ACHN (cell line): ENCODE data around the gene FGD3.
"Not testable (repeated sequence)": the region's sequence is repeated elsewhere in the genome, so short reads cannot be mapped to it uniquely, and the experiment has no call there.

Source experiments
- DNase-seq: peaks from one replicate; pipeline ENCODE4 v3.0.0-alpha.2; 2015
- in situ Hi-C: cut with HindIII; loops from 2 replicates; pipeline ENCODE4 v1.10.0; 2017; ENCODE audit warnings: low sequenced_read_pairs, low pct_ligation_motif_present, low pct_unique_long_range_greater_than_20kb

The FGD3 gene, protein sequence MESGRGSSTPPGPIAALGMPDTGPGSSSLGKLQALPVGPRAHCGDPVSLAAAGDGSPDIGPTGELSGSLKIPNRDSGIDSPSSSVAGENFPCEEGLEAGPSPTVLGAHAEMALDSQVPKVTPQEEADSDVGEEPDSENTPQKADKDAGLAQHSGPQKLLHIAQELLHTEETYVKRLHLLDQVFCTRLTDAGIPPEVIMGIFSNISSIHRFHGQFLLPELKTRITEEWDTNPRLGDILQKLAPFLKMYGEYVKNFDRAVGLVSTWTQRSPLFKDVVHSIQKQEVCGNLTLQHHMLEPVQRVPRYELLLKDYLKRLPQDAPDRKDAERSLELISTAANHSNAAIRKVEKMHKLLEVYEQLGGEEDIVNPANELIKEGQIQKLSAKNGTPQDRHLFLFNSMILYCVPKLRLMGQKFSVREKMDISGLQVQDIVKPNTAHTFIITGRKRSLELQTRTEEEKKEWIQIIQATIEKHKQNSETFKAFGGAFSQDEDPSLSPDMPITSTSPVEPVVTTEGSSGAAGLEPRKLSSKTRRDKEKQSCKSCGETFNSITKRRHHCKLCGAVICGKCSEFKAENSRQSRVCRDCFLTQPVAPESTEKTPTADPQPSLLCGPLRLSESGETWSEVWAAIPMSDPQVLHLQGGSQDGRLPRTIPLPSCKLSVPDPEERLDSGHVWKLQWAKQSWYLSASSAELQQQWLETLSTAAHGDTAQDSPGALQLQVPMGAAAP

DNA sequence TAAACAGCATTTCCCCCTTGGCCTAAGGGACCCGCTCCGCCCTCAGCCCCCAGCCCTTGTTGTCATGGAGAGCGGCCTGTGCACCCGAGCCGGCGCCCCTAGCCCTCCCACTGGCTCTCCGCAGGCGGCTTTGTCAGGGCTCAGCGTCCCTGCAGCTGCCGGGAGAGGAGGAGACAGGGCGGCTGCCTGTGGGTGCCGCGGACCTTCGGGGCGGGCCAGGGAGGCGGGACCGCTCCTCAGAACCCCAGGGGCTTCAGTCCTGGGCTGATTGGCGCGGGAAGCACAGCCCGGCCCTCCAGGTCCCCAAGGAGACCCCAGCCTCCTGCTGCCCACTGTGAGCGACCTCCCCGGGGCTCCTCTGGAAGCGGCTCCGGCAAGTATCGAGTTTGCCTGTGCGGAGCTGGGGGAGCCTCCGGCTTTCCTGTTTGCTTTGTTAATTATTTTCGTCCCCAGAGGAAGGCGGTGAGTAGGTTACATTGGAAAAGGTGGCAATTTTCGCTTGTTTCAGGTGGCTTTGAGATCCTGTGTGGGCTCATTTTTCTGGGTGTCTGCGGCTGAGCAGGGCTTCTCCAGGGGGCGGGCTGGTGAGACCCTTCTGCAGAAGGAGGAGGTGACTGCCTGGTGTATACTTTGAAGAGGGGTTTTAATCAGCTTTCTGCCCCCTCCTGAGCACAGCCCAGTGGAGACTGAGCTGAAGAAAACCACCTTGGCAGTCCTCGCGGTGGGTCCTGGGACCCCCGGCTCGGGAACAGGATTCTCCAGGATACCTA, at the start of gene FGD3:
Gene FGD3, plus strand, starts transcription at position 256 of the 770 bp plus-strand sequence. CDS start 28,734 bp downstream, outside the sequence.
- no peak for DNase-seq

DNA sequence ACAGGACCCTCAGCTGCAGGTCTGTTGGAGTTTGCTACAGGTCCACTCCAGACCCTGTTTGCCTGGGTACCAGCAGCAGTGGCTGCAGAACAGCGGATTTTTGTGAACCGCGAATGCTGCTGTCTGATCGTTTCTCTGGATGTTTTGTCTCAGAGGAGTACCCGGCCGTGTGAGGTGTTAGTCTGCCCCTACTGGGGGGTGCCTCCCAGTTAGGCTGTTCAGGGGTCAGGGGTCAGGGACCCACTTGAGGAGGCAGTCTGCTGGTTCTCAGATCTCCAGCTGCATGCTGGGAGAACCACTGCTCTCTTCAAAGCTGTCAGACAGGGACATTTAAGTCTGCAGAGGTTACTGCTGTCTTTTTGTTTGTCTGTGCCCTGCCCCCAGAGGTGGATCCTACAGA, 42.2 kb upstream of the FGD3 start:
- in situ Hi-C loops, DNase-seq: not testable (repeated sequence)

More for the DNA sequence above, at the start of gene FGD3:
- in situ Hi-C loops = no loop called here

DNA sequence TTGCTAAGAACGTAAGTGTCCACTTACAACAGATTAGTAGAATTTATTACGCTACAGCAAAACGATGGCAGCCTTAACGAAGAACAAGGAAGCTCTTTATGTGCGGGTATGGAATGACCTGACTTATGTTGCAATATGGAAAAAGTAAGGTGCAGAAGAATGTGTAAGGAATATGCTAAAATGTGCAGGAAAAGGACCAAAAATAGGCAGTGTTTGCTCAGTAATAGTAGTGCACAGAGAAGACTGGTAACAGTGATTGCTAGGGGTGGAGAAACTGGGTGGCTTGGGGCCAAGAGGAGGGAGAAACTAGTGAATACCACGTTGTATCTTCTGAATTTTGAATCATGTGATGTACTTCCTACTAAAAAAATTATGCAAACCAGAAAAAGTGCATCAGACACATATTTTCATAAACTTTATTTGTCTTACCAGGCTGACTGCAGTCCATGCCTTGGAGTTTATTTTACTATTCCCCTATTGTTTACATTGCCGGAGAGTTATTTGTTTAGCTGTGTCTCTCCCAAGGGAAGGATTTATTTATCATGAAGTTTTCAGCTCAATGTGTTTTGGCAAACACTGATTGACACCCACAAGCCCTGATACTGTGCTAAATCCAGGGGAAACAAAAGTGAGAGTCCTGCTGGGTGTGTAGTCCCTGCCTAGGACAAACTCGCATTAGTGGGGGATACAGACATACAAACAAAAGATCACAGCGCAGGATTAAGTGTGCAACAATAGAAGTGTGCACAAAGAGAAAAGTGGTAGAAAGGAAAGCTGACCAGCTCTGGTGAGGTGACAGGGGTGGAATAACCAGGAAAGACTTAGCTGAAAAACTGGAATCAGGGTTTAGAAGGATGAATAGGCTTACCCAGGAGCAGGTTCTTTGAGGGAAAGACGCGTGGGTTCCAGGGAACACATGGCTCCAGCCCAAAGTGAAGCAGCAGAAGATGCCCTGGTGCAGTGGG, 35.5 kb upstream of the FGD3 start:
- DNase-seq = no peak
- in situ Hi-C loops = no loop called here

DNA sequence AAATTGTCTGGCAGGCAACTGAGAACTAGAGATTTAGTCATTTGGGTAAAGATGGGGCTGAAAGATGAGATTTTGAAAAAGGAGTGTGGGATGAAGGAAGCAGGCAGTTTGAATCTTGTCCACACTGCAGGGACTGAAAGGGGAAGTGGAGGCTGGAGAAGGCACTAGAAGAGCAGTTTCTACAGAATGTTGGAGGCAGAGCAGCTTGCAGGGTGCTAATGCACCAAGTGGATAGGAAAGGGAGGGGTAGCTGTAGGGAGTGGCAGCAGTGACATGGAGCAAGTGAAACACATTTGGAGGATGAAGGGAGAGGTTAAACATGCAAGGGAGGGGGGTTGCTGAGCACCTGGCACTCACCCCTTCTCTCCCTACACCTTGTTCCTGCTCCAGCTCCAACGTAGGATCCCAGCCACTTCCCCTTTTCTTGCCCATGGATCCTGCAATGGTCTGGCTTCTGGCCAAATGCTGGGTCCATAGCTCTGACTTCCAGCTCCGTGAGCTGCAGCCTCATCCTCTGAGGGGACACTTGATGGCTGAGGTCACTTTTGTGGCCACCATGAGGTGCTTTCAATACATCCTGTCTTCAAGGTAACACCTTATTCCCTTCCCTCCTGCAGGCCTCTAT, 30.0 kb upstream of the FGD3 start:
- in situ Hi-C loops = no loop called here
- no peak for DNase-seq

DNA sequence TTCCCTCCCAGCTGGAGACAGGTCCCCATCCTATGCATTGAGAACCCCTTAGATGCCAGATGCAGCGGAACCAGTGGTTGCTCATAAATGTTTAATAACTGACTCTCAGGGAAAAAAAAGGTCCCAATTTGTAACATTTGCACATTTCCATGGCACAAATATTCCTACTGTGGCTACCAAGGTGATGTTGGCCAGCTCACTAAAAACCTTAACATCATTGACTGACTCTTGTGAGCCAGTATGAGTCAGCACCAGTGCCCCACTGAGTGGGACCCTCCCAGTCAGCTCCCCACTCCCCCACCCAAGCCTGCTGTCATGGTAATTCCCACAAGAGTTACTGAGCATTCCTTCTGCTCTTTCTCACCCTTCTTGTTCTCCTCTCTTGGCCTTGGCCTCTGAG, 26.9 kb upstream of the FGD3 start:
- DNase-seq = no peak
- in situ Hi-C loops = no loop called here

DNA sequence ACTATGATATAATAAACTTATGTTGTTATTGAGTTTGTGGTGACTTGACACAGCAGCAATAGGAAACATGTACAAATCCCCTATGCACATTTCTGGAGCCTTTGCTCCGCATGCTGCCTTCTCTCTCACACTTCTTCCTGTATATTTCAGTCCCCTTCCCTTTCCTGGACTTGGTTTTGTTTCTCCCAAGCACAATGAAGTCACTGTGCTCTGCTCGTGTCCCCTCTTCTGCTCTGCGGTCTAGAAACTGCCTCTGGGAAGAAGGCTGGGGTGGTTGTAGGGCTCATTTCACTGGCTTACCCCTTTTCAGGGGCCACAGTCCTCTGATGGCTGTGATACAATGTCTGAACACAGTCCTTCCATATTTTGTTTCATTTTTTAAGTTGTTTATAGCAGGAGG, 15.7 kb upstream of the FGD3 start:
- DNase-seq = no peak
- in situ Hi-C loops = no loop called here

DNA sequence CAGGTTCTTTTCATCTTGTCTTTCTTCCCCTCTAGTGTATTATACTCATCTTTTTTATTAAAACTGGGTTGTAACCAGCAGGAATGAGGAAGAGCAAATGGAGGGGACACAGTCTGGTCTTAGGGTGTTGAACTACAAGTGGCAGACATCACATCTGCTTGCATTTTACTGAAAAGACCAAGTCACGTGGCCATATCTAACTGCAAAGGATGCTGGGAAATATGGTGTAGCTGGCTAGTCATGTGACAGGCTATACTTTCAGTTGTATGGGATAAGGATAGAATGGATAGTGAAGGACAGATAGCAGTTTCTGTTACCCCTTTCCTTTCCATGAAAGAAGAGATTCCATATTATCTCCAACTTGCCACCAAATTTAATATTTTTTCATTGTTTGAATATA, 13.0 kb upstream of the FGD3 start:
- DNase-seq = no peak
- in situ Hi-C loops = no loop called here

DNA sequence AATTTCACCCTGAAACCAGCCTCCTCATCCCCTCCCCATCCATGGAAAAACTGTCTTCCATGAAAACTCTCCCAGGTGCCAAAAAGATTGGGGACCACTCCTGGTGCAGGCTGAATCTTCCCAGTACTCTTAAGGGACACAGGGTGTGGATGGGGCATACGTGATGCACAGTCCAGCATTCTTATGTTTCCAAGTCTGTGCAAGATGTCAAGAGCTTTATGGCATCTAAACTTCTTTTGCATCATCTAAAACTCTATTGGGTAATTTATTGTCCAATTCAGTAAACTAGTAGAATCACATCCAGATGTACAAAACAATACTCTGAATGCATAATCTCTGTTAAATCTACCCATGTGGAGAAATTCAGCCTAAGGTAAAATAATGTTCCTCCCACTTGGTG, 9.3 kb upstream of the FGD3 start:
- no peak for DNase-seq
- in situ Hi-C loops = no loop called here

DNA sequence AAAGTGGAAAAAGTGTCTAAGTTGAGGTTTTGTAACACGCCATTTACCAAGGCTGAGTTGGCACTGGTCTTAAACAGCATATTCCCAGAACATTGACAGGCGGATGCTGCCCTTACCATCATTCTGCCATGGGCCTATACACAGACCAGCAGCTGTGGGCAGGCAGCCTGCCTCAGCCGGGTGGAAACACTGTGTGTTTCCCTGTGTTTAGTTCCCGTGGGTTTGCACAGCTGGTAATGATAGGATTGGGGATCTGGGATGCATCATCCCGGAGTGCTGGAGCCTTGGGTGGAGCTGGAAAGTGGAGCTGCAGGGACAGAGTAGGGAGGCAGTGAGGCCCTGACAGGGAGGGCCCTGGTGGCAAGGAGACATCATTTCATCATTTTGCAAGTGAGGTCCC, 5.5 kb upstream of the FGD3 start:
- DNase-seq = no peak
- in situ Hi-C loops = no loop called here

DNA sequence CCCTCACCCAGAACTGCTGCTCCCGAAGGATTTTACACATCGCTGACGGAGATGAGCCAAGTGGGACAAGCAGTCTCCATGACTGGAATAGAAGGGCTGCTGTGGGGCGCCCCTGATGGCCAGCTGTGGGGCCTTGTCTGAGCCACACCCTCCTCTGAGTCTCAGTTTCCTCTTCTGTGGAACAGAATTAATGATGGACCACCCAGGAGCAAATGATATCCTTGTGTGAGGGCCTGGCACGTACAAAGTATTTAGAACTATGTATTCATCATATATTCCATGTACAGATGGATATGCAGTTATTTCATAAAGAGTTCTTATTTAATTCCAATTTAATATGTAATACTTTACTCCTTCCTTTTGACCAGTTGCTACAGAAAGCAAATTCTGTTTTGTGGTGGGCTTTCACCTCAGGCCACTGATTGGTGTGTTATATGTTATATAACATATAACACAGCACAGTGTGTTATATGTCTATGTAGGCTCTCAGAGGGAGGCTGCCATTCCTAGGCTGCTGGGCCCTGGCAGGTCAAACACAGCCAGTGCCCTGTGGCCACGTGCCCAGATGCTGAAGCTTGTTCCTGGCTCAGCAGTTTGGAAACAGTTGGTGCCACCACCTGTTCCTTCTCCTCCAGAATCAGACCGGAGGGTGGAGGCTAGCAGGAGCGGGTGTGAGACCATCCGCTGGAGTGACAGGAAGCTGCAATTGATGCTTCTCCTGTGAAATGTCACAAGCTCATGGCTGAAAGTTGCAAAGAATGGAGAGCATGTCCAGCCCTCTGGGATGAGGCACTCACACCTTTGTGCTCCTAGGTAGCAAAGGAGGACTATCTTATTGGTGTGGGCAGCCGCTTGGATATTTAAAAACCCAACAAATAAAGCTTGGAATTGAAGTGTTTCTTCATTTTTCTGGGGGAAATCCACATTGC, 4.4 kb upstream of the FGD3 start:
- no peak for DNase-seq
- in situ Hi-C loops = no loop called here

DNA sequence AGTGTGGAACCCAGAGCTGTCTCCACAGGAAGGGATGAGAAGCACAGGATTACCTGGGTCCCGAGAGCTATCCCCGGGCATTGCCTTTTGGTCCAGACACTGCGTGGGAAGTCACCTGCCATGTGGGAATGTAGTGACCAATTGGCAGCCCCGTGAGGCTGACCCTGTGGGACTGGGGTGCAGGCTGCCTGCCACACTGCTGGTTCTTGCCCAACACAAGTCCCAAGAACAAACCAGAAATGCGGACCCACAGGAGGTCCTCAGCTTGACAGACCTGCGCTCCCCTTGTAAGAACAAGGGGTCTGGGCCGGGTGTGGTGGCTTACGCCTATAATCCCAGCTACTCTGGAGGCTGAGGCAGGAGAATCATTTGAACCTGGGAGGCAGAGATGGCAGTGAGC, 2.4 kb upstream of the FGD3 start:
- no peak for DNase-seq
- in situ Hi-C loops = no loop called here

DNA sequence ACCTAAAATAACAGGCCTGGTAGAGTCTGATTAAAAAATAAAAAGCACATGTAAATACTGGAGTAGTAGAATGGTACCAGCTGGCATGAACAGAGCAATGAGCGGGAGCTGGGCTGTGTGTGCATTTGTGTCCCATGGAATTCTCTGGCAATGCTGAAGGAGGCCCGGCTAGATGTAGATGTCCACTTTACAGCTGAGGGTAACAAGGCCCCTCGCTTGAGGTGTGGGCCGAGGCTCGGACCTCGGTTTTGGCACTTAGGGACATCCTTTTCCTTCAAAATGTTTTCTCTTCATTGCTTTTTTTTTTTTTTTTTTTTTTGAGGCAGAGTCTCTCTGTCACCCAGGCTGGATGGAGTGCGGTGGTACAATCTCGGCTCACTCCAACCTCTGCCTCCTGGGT, 1.5 kb upstream of the FGD3 start:
- in situ Hi-C loops = no loop called here
- DNase-seq = no peak

DNA sequence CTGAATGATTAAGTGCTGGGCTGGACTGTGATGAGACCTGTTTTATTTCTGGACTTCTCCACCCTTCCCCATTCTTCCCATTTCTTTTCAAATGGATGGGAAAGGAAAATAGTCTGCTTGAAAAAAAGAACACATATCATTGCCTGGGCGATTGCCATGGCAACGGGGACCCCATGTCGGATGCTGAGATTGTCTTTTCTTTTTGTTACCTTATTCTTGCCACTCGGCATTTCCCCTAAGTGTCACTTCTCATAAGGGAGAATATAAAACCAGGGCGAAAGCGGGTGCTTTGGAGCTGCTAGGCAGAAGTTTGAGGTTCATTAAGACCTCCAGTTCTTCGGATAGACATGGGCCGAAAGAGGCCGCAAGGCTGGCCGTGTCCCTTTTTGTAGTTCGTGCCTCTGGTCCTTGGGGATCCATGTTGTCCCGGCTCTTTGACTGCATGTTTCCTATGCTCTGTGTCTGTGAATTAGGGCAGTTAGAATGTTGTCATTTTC, 763 bp downstream of the FGD3 start:
- no peak for DNase-seq
- in situ Hi-C loops = no loop called here

DNA sequence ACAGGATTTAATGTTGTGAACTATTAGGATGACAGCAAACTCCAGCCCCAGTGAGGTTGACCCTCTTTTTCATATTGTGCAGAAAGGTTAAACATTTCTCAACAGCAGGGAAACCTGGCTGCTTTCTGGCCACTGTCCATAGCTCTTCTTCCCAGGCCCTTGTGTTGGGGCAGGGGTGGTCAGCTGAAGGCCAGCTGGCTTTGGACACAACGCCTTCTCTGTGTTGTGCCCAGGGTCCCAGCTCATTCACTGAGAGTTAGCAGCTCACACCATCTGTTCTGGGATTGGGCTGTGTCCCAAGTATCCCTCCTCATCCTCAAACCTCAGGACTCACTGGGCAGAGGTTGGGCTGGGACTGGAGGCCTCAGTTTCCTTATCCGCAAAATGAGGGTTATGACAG, 1.3 kb downstream of the FGD3 start:
- in situ Hi-C loops = no loop called here
- no peak for DNase-seq

DNA sequence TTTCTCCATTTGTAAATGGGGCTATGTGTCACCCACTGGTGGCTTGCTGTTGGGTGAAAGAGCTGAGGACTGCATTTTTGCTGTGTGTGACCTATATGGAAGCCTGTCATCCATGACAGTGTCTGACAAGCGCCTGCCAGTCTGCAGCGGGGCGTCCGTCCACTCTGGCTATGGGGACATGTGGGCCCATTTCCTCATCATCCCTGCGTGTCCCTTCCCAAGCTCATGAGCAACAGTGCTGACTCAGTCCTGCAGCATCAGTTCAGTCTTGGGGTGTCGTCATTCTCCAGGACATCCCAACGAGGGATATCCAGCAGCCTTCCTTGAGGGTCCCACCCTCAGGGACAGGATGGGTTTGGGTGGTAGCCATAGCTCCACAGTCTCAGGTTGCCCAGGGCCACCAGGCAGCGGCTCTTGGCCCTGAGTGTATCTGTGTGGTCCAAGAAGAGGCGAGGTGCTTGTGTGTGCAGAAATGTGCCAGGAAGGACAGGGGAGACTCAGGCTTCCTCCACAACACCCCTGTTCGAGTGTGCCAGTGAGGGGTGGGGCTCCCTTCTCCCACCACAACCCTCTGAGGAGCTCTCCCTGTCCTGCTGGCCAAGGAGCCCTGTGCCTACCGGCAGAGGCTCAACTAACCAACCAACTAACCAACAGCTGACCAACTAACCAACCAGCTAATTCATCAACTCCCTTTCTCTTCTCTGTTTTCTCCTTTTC, 2.1 kb downstream of the FGD3 start:
- in situ Hi-C loops = no loop called here
- DNase-seq = no peak

DNA sequence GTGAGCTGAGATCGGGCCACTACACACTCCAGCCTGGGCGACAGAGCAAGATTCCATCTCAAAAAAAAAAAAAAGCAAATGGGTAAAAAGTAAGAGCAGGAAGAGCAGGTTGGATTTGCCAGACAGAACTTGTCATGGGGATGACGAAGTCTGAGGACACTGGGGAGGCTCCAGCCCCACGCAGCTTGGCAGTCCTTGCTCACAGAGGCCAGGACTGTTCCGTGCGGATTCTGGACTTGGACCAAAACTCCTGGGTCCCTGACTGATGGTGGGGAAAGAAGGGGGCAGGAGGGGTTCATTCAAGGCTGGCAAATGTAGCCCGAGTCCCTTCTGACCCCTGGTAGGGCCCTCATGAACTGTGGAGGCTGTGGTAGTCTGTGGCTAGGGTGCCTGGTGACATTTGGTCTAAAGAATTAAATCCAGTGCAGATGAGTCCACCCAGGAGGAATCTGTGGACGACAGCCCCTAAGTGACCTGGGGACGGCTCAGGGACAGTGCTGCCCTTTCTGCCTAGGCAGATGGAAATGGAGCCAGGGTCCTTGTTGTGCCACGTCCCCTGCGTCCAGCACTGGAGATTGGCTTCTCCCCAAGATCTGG, 3.1 kb downstream of the FGD3 start:
- in situ Hi-C loops = no loop called here
- DNase-seq = no peak
